ENCODE data around the gene TNS3.

TNS3 gene

DNA sequence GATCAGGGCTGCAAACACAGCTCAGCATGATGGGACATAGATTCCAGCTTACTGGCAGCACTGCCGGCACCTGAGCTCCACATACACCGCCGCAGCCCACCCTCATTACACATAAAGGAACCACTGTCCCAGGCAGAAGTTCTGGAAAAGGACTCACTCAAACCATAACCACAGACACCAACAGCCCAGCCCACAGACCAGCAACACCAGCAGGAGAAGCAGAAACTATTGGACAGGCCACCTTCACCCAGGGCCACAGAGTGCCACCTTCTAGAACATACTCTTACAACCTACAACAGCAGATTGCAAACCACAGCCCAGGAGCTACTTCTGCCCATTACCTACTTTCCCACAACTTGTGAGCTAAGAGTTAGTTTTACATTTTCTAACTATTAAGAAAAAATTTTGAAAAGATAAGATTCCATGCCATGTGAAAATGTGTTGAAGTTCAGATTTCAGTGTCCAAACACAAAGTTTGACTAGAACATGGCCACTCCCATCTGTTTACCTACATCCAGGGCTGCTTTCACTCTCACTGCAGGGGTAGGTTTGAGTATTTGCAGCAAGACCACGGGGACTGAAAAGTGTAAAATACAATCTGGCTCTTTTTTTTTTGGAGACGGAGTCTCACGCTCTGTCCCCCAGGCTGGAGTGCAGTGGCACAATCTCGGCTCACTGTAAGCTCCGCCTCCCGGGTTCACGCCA lies 153.0 kb downstream of the TNS3 start:
- H3K36me3 ChIP-seq (ENCODE audit: control insufficient read depth in 4 of 4, insufficient read depth in 4 of 4, low read length in 3 of 4), result peaks cover 21 to 69% (median 39%) of the 10 kb centered on the region in 4 experiments
- DNase-seq, result no peak
- no peak overlapping the region for H3K4me3 ChIP-seq (ENCODE audit: control insufficient read depth in 1 of 7, extremely low read depth in 1 of 7, insufficient read depth in 4 of 7, low read depth in 2 of 7, low read length in 6 of 7)
- ChIA-PET CTCF (interaction anchor here (1.3 kb wide), 1 partner anchor 560 kb away, joined by 3 read pairs; no protein-coding TSS in a partner anchor), POLR2A (interaction anchor here (0.6 kb wide), 1 partner anchor 370 kb away, joined by 3 read pairs; no protein-coding TSS in a partner anchor)
- WGBS (ENCODE audit: insufficient coverage), result 100% methylated on average over 3 of the region's 10 CpGs
- H3K27me3 ChIP-seq (replicated peaks in 2 of 5; ENCODE audit: control insufficient read depth in 4 of 5, insufficient read depth in 5 of 5, low read length in 4 of 5), result no peaks in the 10 kb centered on the region
- no peak overlapping the region for H3K27ac ChIP-seq (ENCODE audit: insufficient read depth in 1 of 2, low read depth in 1 of 2, low read length in 2 of 2, poor library complexity in 1 of 2, severe bottlenecking in 2 of 2)
- peaks cover 0 to 12% (median 0%) of the 10 kb centered on the region in 4 experiments for H3K4me1 ChIP-seq (ENCODE audit: control extremely low read depth in 1 of 4, control insufficient read depth in 4 of 4, insufficient read depth in 4 of 4, low read length in 3 of 4)
- no peaks in the 10 kb centered on the region for H3K9me3 ChIP-seq (ENCODE audit: control extremely low read depth in 1 of 5, control insufficient read depth in 4 of 5, insufficient read depth in 2 of 5, low read depth in 1 of 5, low read length in 4 of 5)

- 95% methylated on average over 9 of the region's 12 CpGs for WGBS (ENCODE audit: insufficient coverage)
- DNase-seq, result no peak
- CTCF ChIA-PET, result interaction anchor here (1.3 kb wide), 1 partner anchor 561 kb away, joined by 3 read pairs; no protein-coding TSS in a partner anchor
Observed at GRCh38 chr7:47428052-47428767, 153.7 kb downstream of the TNS3 start.

DNA sequence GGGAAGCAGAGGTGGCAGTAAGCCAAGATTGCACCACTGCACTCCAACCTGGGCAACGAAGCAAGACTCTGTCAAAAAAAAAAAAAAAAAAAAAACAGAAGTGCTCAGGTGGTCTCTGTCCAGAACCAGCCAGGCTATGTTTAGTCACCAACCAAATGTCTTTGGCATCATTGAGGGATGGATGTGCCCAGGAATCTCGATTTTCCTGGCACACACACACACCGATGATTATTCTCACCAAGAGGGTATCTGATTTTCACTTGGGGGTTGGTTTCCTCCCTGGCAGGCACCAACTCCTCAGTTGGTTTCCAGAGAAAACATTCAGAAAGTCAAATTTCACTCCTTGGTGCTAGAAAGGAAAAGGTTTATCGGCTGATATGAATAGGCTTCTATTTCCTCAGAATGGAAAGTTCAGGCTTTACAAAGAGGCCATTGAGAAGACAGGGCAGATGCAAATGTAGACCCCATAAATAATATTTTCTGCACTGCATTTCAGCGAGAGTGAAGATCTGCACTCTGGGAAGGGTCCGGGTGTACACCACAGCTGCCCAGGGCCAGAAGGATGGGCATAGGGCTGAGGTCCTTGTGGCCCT lies 154.8 kb downstream of the TNS3 start:
- Histone ChIP-seq H3K27ac (ENCODE audit: insufficient read depth in 1 of 2, low read depth in 1 of 2, low read length in 2 of 2, poor library complexity in 1 of 2, severe bottlenecking in 2 of 2) (no peak overlapping the region), H3K9me3 (ENCODE audit: control extremely low read depth in 1 of 5, control insufficient read depth in 4 of 5, insufficient read depth in 2 of 5, low read depth in 1 of 5, low read length in 4 of 5) (no peaks in the 10 kb centered on the region), H3K27me3 (replicated peaks in 2 of 5; ENCODE audit: control insufficient read depth in 4 of 5, insufficient read depth in 5 of 5, low read length in 4 of 5) (no peaks in the 10 kb centered on the region), H3K36me3 (ENCODE audit: control insufficient read depth in 4 of 4, insufficient read depth in 4 of 4, low read length in 3 of 4) (peaks cover 13 to 70% (median 41%) of the 10 kb centered on the region in 4 experiments), H3K4me1 (ENCODE audit: control extremely low read depth in 1 of 4, control insufficient read depth in 4 of 4, insufficient read depth in 4 of 4, low read length in 3 of 4) (peaks cover 0 to 13% (median 0%) of the 10 kb centered on the region in 4 experiments), H3K4me3 (ENCODE audit: control insufficient read depth in 1 of 7, extremely low read depth in 1 of 7, insufficient read depth in 4 of 7, low read depth in 2 of 7, low read length in 6 of 7) (no peak overlapping the region)
- 78% methylated on average over 5 of the region's 6 CpGs for WGBS (ENCODE audit: insufficient coverage)
- CTCF ChIA-PET, result interaction anchor here (1.8 kb wide), 1 partner anchor 392 kb away, joined by 4 read pairs; no protein-coding TSS in a partner anchor
- DNase-seq, result no peak
- POLR2A ChIA-PET, result no interaction called here

More at GRCh38 chr7:47428052-47428767, 153.7 kb downstream of the TNS3 start:
- peaks cover 20 to 69% (median 41%) of the 10 kb centered on the region in 4 experiments for H3K36me3 ChIP-seq (ENCODE audit: control insufficient read depth in 4 of 4, insufficient read depth in 4 of 4, low read length in 3 of 4)
- H3K27ac ChIP-seq (ENCODE audit: insufficient read depth in 1 of 2, low read depth in 1 of 2, low read length in 2 of 2, poor library complexity in 1 of 2, severe bottlenecking in 2 of 2), result no peak overlapping the region
- POLR2A ChIA-PET, result interaction anchor here (0.6 kb wide), 1 partner anchor 370 kb away, joined by 3 read pairs; no protein-coding TSS in a partner anchor
- no peaks in the 10 kb centered on the region for H3K27me3 ChIP-seq (replicated peaks in 2 of 5; ENCODE audit: control insufficient read depth in 4 of 5, insufficient read depth in 5 of 5, low read length in 4 of 5)
- no peaks in the 10 kb centered on the region for H3K9me3 ChIP-seq (ENCODE audit: control extremely low read depth in 1 of 5, control insufficient read depth in 4 of 5, insufficient read depth in 2 of 5, low read depth in 1 of 5, low read length in 4 of 5)
- H3K4me1 ChIP-seq (ENCODE audit: control extremely low read depth in 1 of 4, control insufficient read depth in 4 of 4, insufficient read depth in 4 of 4, low read length in 3 of 4), result peaks cover 0 to 12% (median 0%) of the 10 kb centered on the region in 4 experiments
- H3K4me3 ChIP-seq (ENCODE audit: control insufficient read depth in 1 of 7, extremely low read depth in 1 of 7, insufficient read depth in 4 of 7, low read depth in 2 of 7, low read length in 6 of 7), result no peak overlapping the region

DNA sequence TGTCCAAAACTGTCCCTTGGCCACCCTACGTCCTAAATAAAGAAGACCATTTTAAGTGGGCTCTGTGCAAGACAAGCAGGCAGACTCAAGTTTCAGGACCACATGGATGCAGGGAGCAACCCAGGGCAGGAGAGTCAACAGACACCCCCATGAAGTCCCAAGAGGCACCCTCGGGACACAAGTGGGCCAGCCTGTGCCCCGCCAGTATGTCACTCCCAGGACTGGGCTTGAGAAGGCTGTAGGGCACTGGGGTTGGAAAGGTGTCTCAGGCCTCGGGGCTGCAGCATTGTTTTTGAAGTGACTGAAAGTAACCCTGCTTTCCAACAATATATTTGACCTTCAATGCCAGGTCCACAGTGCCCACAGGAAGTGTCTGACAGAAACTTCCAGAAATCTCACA lies 157.4 kb downstream of the TNS3 start:
- WGBS (ENCODE audit: insufficient coverage), result 100% methylated on average over 3 of the region's 4 CpGs

DNA sequence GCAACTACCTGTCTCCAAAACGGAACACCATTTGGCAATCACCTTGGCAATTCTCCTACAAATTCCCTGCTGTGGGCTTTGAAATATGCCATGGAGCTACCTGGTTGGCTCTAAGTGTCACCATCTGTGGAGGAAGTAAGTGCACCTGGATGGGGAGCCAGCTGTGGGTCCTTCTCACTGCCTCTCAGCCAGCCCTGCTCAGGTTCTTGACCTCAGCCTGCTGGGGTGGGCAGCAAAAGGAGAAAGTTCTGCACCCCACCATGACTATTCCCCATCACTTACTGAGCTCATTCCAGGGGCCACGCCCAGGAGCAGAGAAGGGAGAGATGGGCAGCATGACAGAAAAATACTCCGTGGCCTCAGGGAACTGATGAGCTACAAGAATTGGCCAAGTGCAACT lies 158.7 kb downstream of the TNS3 start:
- no peak overlapping the region for H3K4me3 ChIP-seq (ENCODE audit: control insufficient read depth in 1 of 7, extremely low read depth in 1 of 7, insufficient read depth in 4 of 7, low read depth in 2 of 7, low read length in 6 of 7)
- ChIA-PET CTCF (interaction anchor here (0.7 to 3.9 kb wide), 2 partner anchors 12 to 397 kb away, joined by 3 to 13 read pairs; no protein-coding TSS in a partner anchor), POLR2A (no interaction called here)
- 100% methylated on average over 1 of the region's 3 CpGs for WGBS (ENCODE audit: insufficient coverage)
- no peak for DNase-seq
- peaks cover 18 to 91% (median 59%) of the 10 kb centered on the region in 4 experiments for H3K36me3 ChIP-seq (ENCODE audit: control insufficient read depth in 4 of 4, insufficient read depth in 4 of 4, low read length in 3 of 4)
- H3K27ac ChIP-seq (ENCODE audit: insufficient read depth in 1 of 2, low read depth in 1 of 2, low read length in 2 of 2, poor library complexity in 1 of 2, severe bottlenecking in 2 of 2), result no peak overlapping the region
- peaks cover 0 to 10% (median 4%) of the 10 kb centered on the region in 5 experiments for H3K9me3 ChIP-seq (ENCODE audit: control extremely low read depth in 1 of 5, control insufficient read depth in 4 of 5, insufficient read depth in 2 of 5, low read depth in 1 of 5, low read length in 4 of 5)
- H3K4me1 ChIP-seq (ENCODE audit: control extremely low read depth in 1 of 4, control insufficient read depth in 4 of 4, insufficient read depth in 4 of 4, low read length in 3 of 4), result peaks cover 0 to 13% (median 0%) of the 10 kb centered on the region in 4 experiments
- no peaks in the 10 kb centered on the region for H3K27me3 ChIP-seq (replicated peaks in 2 of 5; ENCODE audit: control insufficient read depth in 4 of 5, insufficient read depth in 5 of 5, low read length in 4 of 5)

More for the DNA sequence above, 157.4 kb downstream of the TNS3 start:
- no peak for DNase-seq
- no peak overlapping the region for H3K27ac ChIP-seq (ENCODE audit: insufficient read depth in 1 of 2, low read depth in 1 of 2, low read length in 2 of 2, poor library complexity in 1 of 2, severe bottlenecking in 2 of 2)
- peaks cover 19 to 88% (median 56%) of the 10 kb centered on the region in 4 experiments for H3K36me3 ChIP-seq (ENCODE audit: control insufficient read depth in 4 of 4, insufficient read depth in 4 of 4, low read length in 3 of 4)
- CTCF ChIA-PET, result interaction anchor here (3.9 kb wide), 1 partner anchor 11 kb away, joined by 13 read pairs; no protein-coding TSS in a partner anchor
- peaks cover 0 to 23% (median 0%) of the 10 kb centered on the region in 4 experiments for H3K4me1 ChIP-seq (ENCODE audit: control extremely low read depth in 1 of 4, control insufficient read depth in 4 of 4, insufficient read depth in 4 of 4, low read length in 3 of 4)
- no peaks in the 10 kb centered on the region for H3K27me3 ChIP-seq (replicated peaks in 2 of 5; ENCODE audit: control insufficient read depth in 4 of 5, insufficient read depth in 5 of 5, low read length in 4 of 5)
- no peak overlapping the region for H3K4me3 ChIP-seq (ENCODE audit: control insufficient read depth in 1 of 7, extremely low read depth in 1 of 7, insufficient read depth in 4 of 7, low read depth in 2 of 7, low read length in 6 of 7)
- POLR2A ChIA-PET, result no interaction called here
- peaks cover 0 to 10% (median 4%) of the 10 kb centered on the region in 5 experiments for H3K9me3 ChIP-seq (ENCODE audit: control extremely low read depth in 1 of 5, control insufficient read depth in 4 of 5, insufficient read depth in 2 of 5, low read depth in 1 of 5, low read length in 4 of 5)

GRCh38 chr7:47422611-47423010 lies 159.3 kb downstream of the TNS3 start:
- Histone ChIP-seq H3K4me3 (ENCODE audit: control insufficient read depth in 1 of 7, extremely low read depth in 1 of 7, insufficient read depth in 4 of 7, low read depth in 2 of 7, low read length in 6 of 7) (no peak overlapping the region), H3K27ac (ENCODE audit: insufficient read depth in 1 of 2, low read depth in 1 of 2, low read length in 2 of 2, poor library complexity in 1 of 2, severe bottlenecking in 2 of 2) (no peak overlapping the region), H3K27me3 (replicated peaks in 2 of 5; ENCODE audit: control insufficient read depth in 4 of 5, insufficient read depth in 5 of 5, low read length in 4 of 5) (no peaks in the 10 kb centered on the region), H3K9me3 (ENCODE audit: control extremely low read depth in 1 of 5, control insufficient read depth in 4 of 5, insufficient read depth in 2 of 5, low read depth in 1 of 5, low read length in 4 of 5) (peaks cover 0 to 10% (median 4%) of the 10 kb centered on the region in 5 experiments), H3K36me3 (ENCODE audit: control insufficient read depth in 4 of 4, insufficient read depth in 4 of 4, low read length in 3 of 4) (peaks cover 16 to 87% (median 55%) of the 10 kb centered on the region in 4 experiments), H3K4me1 (ENCODE audit: control extremely low read depth in 1 of 4, control insufficient read depth in 4 of 4, insufficient read depth in 4 of 4, low read length in 3 of 4) (peaks cover 0 to 11% (median 0%) of the 10 kb centered on the region in 4 experiments)
- WGBS (ENCODE audit: insufficient coverage), result no CpG with 5 or more reads among the region's 3 CpGs
- ChIA-PET CTCF (interaction anchor here (3.9 kb wide), 1 partner anchor 12 kb away, joined by 13 read pairs; no protein-coding TSS in a partner anchor), POLR2A (no interaction called here)
- DNase-seq, result no peak
